Erythroblast (primary cell): Measurements from ENCODE around the gene LIX1L.

ENCODE experiments used
- GATA1 ChIP-seq: IDR thresholded peaks from 2 replicates; pipeline ENCODE4 v1.6.1; 2011; ENCODE audit warnings: low read depth, mild to moderate bottlenecking, control low read depth, low read length, moderate library complexity
- POLR2A ChIP-seq: IDR thresholded peaks from 2 replicates; pipeline ENCODE4 v1.6.1; 2011; ENCODE audit warnings: mild to moderate bottlenecking, low read length

DNA sequence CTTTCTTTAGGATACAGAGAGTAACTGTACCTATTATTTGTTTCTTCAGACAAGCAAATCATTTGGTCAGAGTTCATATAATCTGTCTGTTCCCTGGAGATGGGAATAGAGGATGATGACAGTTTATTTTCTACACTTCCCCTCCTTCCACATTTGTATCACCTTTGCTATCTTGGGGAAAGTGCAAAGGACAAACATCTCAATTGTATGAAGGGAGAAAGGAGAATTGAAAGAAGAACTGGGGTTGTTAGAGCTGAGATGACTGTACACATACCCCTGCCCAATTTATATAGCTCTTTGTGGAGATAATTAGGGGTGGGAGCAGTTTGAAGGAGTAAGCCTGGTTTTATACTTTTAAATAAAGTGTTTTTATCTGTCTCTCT lies 20.6 kb upstream of the LIX1L start:
- TF ChIP-seq POLR2A: no peak
- no peak for TF ChIP-seq GATA1
